Superior temporal gyrus (tissue), 1 donor: ENCODE results near the gene TPSG1.
"Not testable (repeated sequence)": the region's sequence is repeated elsewhere in the genome, so short reads cannot be mapped to it uniquely, and the experiment has no call there.

Experiments
- DNase-seq: peaks from one replicate; pipeline ENCODE4 v3.0.0-alpha.2; 2016; ENCODE audit errors: extremely low spot score

The TPSG1 gene

GRCh38 chr16:1225051-1225451, at the start of gene TPSG1:
Gene TPSG1, minus strand, starts transcription at chr16:1225268. Its CDS starts 16 bp downstream, at chr16:1225252.
- DNase-seq, result no peak

- no peak for DNase-seq
These were observed 49.7 kb upstream of the TPSG1 start for GRCh38 chr16:1274767-1275166.

GRCh38 chr16:1273816-1274215, 48.7 kb upstream of the TPSG1 start:
- no peak for DNase-seq

GRCh38 chr16:1272453-1273198, 47.6 kb upstream of the TPSG1 start:
- DNase-seq, result no peak

GRCh38 chr16:1271724-1272413, 46.8 kb upstream of the TPSG1 start:
- not testable (repeated sequence) for DNase-seq

- no peak for DNase-seq
These were observed 46.3 kb upstream of the TPSG1 start for GRCh38 chr16:1271380-1271723.

GRCh38 chr16:1269418-1269817, 44.4 kb upstream of the TPSG1 start:
- DNase-seq, result not testable (repeated sequence)

- DNase-seq, result no peak
These were observed 40.8 kb upstream of the TPSG1 start for GRCh38 chr16:1265826-1266225.

- DNase-seq, result no peak
These were observed 40.1 kb upstream of the TPSG1 start for GRCh38 chr16:1265090-1265630.

- DNase-seq, result no peak
These were observed 39.4 kb upstream of the TPSG1 start for GRCh38 chr16:1264345-1265089.

GRCh38 chr16:1263591-1264344, 38.7 kb upstream of the TPSG1 start:
- no peak for DNase-seq

GRCh38 chr16:1262846-1263221, 37.8 kb upstream of the TPSG1 start:
- no peak for DNase-seq

GRCh38 chr16:1262210-1262845, 37.3 kb upstream of the TPSG1 start:
- DNase-seq, result no peak

- no peak for DNase-seq
These were observed 36.2 kb upstream of the TPSG1 start for GRCh38 chr16:1261131-1261892.

GRCh38 chr16:1260101-1260680, 35.1 kb upstream of the TPSG1 start:
- no peak for DNase-seq

- DNase-seq, result no peak
These were observed 34.6 kb upstream of the TPSG1 start for GRCh38 chr16:1259760-1260068.

GRCh38 chr16:1258906-1259759, 34.1 kb upstream of the TPSG1 start:
- DNase-seq, result no peak

- no peak for DNase-seq
These were observed 33.1 kb upstream of the TPSG1 start for GRCh38 chr16:1258225-1258600.

- no peak for DNase-seq
These were observed 32.6 kb upstream of the TPSG1 start for GRCh38 chr16:1257561-1258224.
